Middle frontal gyrus (tissue), 1 donor: ENCODE results near the gene UCN2.
"Not testable (repeated sequence)": the region's sequence is repeated elsewhere in the genome, so short reads cannot be mapped to it uniquely, and the experiment has no call there.

Source experiments
- DNase-seq: peaks from one replicate; pipeline ENCODE4 v3.0.0-alpha.2; 2015; ENCODE audit warnings: low spot score; ENCODE audit errors: extremely low spot score

The UCN2 gene

DNA sequence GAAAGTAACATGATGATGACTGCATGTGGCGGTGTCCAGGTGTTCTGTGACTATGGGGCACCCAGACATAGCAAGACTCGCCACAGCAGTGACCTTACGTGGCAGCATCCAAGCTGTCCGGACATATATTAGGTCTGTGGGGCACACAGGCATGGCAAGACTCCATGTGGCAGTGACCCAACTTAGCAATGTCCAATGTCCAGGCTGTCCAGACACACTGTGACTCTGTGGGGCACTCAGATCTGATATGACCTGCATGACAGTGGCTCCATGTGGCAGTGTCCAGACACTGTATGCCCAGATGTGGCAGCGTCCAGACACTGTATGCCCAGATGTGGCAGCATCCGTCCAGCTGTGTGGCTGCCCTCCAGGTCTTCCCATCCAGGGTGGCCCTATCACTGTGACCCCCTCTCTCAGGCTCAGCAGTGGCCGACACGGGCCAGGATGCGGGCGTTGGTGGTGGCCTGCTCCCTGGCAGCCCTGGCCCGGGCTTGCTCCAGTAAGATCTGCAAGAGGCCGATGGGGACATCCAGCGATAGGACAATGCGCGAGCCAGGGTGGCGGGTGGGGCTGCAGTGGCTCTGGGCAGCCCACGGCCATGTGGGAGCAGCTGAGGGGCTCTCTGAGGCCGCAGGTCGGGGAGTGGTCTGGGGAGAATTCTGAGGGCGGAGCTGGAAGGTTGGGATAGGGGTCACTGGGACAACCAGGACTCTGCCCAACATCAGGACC is 1.1 kb downstream of the UCN2 start:
- DNase-seq, result no peak

GRCh38 chr3:48561045-48561736 is 2.4 kb downstream of the UCN2 start:
- DNase-seq, result no peak

DNA sequence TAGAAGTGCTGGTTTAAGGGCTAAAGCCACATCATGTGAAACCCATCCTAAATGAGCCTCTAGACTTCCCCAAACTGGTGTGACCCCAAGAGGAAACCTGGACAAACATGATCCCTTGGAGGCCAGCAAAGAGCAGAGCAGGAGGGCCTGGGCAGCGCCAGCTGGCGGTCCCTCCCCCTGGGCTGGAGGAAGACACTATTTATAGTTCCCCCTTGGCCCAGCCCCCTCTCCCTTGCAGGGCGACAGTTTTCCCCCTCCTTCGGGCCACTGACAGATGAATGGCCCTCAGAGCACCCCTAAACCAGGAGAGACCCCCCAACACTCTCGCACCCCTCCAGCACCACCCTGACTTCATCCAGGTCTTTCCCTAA is 2.9 kb downstream of the UCN2 start:
- DNase-seq, result no peak

DNA sequence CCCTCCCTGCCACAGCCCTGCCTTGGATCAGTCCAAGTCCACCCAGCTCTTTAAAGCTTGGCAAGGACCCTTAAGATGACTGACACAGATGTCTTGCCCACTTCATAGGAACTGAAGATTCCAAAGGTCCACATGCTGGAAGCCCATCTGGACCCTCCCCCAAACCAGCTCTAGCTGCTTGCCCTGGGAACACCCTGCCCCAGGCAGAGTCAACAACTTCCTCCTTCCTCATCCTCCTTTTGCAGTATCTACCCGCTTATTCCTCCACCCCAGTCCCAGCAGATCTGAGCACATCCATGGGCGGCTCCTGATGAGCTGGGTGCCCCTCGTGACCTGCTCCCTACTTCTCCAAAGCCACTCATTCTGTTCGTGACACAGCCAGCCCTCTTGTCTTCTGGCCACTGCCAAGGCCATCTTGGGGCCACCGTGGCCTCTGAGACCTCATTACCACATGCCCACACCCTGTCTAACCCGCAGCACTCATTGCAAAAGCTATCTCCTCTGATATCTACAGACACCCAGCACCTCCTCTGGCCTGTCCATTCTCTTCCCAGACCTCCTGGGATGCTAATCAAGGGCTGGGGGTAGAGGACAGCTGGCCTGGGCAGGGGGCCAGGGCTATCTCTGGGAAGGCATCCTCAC is 5.0 kb downstream of the UCN2 start:
- DNase-seq, result no peak

DNA sequence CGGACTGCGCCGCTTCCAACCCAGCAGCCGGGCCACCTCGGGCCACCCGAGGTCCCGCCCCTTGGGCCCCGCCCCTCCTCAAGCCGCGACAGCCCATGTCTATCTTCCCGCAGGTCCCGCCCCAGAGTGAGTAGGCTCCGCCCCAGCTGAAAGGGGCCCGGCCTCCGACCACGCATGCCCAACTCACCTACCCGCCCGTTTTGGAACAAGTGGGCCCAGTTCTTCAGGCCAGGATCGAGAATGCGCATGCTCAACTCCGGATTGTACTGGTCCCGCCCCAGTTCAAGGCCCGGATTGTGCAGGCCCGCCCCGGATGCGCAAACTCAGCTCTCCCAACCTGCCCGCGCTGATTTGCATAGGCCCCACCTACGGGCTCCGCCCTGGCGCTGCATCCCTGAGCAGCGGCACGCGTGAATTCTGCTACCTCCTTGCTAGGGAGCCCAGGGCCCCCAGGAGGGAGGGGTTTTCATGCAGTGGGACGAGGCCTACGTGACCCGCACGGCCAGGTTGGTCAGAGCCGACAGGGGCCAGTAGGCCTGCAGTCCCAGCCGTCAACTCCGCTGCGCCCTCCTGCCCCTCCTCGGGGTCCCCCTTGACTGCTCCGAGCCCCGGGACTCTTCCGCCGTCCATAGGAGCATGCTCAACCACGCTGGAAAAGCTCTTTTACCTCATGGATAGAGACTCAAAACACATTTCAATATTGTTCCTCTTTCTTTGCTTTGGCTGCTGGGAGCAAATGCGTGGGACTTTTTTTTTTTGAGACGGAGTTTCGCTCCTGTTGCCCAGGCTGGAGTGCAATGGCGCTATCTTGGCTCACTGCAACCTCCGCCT is 6.6 kb downstream of the UCN2 start, which contains the start of gene PFKFB4:
TSS of gene PFKFB4 (minus strand) at position 8 of the 831 bp plus-strand sequence. CDS start 26 bp downstream, outside the sequence.
- DNase-seq, result peak; percentile 98

GRCh38 chr3:48555949-48556795 is 7.4 kb downstream of the UCN2 start:
- DNase-seq, result no peak

- DNase-seq, result no peak
Observed at GRCh38 chr3:48555231-48555948, 8.2 kb downstream of the UCN2 start.

DNA sequence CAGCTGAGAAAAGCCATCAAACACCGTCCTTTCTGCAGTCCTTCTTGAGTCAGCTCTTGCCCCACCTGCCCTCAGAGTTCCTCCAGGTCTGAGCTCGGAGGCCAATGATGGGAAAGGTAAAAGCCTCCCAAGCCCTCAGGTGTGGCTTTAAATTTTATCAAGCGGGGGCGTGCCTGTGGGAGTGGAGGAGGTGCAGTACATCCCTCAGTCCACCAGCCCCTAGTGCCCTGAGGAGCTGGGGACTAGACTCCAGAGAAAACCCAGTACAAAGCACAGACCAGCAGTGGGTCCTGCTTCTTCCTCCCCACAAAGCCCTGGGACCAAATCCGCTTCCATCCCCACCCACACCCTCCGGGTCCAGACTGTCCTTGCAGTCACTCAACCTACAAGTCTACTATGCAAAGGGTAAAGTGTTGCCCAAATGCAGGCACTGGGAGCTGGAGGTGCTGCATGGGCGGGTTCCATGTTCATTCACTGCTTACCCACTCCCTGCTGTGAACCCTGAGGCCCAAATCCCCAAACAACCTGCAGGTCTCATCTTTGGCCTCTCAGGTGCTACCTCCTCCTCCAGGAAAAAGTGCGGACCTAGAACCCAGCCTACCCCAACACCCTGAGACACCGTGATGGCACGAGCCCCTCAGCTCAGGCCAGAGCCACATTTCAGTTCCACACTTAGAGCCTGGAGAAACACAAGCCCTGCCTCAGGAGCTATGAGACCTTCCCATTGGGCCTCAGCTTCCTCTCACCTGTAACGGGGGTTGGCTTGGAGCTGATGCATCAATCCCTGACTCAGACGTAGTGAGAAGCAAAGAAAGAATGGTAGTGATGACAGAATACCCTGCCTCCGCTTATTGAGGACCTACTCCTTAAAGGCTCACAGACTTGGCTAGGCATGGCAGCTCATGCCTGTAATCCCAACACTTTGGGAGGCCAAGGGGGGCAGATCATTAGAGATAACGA is 9.4 kb downstream of the UCN2 start:
- DNase-seq, result no peak

DNA sequence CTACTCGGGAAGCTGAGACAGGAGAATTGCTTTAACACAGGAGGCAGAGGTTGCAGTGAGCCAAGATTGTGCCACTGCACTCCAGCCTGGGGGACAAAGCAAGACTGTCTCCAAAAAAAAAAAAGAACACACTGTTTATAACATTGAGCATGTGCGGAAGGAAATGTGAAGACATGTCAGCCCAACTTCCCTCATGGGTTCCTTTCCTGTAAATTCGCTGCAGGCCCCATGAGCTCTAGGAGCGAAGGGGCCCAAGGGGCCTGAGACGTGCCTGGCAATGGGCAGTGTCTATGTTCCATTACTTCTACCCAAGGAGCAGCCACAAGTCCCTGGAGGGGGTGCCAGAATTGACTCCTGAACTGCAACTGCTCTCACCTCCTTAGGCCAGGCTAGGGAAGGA is 10.2 kb downstream of the UCN2 start:
- DNase-seq, result no peak

DNA sequence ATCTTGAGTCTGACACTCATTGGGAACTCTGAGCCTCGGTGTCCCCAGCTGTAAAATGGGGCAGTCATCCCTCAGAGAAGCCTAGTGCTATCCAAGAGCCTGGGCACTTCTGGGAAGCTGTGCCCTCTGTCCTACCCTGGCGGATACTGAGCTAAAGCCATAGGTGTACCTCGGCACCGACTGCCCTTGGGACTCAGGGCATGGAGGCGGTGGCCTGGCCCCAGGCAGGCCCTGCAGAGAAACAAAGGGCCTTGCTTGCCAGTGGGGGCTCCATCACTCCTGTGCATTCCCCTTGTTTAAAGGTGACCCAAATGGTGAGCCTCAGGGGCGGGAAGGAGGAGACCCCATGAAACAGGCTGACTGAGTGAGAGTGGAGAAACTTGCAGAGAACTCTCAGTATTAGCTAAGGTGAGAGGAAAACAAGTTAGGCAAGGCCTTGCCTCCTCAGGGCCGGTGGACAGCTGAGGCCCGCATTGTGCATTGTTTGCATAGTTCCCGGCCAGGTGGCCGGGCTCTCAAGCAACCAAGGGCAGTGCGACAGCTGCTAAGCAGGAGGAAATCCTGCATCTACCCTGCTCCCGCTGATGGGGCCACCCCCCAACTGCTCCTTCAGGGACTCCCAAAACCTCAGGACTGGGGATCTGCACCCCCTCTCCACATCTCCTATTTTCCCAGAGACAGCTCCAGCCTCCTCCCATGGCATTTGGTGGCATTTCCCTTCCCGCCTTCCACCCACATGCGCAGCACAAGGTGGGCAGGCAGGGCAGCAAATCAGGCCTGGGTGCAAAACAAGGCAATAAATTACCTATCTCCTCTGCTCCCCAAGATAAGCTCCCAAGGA is 11.2 kb downstream of the UCN2 start:
- DNase-seq, result no peak

DNA sequence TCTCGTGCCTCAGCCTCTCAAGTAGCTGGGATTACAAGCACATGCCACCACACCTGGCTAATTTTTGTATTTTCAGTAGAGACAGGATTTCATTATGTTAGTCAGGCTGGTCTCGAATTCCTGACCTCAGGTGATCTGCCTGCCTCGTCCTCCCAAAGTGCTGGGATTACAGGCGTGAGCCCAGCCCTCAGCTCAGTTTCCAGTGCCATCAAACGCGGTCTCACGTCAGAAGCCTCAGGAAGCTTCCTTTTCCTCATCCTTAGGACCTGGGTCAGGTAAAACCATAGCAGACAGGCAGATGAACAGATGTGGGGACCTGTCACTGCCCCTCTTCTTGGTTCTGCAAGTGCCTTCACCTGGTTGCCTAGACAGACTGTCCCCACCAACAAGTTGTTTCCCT is 11.9 kb downstream of the UCN2 start:
- DNase-seq, result not testable (repeated sequence)

DNA sequence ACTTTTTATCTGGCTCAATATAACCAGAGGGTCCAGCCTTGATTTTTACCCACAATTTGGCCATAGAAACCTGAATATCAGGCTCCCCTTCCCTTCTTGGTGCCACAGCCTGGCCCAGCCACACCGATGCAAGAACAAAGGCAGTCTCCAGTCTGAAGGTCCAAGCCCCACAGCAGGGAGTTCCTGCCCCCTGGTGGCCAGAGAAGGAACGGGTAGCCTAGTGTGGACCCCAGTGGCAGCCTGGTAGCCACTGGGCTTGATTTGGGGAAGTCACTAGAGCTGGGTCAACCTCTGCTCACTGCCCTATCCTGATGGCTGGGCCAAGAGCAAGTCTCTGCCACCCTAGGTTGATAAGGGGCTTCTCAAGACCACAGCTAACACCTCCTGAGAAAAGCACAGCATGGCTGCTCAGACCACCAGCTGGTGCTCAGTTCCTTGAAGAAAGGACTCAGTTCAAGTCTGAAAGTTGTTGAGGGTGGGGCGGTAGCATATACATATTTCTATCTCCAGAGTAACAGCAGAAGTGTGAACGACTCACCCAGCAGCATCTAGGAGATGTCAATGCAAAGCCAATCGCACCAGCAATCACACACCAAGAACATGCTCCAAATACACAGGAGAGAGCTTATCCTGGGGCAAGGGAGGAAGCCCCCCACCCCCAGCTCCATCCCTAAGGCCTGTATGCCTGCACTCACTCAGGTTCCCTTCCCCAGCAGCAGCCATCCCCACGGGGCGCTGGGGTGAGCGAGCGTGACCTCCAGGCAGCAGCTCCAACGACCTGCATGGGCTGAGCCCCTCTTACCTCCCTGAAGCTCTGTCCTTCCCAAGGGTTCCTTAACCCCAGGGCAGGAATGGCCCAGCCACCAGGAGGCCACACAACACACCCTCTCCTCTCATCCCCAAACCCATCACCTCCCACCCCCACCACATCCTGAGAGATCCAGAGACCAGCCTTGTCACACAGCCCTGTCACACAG is 14.6 kb downstream of the UCN2 start:
- peak; percentile 77 for DNase-seq

- DNase-seq, result no peak
Observed at GRCh38 chr3:48548126-48548525, 15.5 kb downstream of the UCN2 start.

DNA sequence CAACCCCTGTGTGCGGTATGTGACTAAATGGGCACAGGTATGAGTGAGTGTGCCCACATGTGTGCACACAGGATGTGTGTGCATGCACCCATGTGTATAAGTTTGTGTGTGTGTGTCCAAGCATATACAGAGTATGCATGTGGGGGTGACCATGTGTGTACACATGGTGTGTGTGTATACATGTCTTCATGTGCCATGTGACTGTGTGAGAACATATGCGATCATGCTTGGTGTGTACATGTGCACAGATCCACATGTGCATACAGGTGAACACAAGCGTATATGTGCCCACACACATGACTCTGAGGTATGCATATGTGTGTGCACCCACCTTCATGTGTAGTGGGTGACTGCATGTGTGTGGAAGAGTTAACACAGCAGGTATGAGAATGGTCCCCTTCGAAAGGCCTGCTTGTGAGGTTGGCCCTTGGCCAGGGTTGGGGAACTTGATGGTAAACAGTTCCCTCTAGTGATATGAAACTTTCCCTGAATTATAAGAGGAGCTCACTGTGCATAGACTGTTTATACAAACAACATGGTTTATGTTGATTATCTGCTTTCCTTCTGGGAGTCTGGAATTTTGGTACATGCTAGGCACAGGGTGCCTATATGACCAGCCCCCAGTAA is 17.3 kb downstream of the UCN2 start:
- no peak for DNase-seq

DNA sequence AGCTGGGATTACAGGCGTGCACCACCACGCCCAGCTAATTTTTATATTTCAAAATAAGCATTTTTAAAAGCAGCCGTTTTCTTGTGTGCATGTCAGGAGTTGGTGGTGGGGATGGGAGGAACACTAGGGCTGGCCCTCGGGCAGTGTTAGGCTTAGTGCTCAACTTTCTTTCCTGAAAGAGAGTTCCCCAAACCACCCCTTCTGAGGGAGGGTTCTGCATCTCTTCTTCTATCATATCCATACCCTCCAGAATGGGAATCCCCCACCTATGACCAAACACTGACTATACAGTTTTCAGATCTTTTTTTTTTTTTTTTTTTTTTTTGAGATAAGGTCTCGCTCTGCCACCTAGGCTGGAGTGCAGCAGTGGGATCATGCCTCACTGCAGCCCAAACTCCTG is 19.4 kb downstream of the UCN2 start:
- no peak for DNase-seq

DNA sequence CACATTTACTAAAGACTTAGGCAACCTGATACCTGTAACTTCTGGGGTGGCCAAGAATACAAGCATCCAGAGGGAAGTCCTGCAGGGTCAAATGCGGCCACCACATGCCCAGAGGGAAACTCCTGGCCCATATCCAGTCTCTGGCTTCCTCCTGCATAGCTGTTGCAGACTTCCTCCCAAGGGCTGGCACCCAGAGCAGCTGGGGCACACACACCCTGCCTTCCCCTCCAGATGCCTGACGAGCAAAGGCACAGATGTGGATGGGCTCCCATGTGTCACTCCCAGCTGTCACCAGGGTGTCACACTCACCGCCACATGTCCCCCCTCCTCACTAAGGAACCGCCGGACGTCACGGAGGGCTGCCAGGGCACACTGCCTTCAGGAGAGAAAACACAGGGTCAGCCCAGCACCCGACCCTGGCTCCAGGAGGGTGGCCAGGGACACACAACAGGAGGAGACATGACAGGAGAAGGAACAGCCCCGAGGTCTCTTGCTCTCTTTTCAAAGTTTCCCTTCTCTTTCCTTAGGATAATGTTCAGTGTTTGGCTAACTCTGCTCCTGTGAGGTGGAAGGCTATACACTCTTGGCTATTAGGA is 20.2 kb downstream of the UCN2 start:
- DNase-seq, result no peak
